Endothelial cell of umbilical vein (primary cell): ENCODE measurements around the gene GFER. TPM values are rescaled to one million over a fixed set of nuclear protein-coding genes. Genes with fewer than 3 reads are reported as not detected.

ENCODE experiments used
- BruUV-seq: library from RNA; stranded (reverse); fragments of 400-500 nt; replicated peaks from 2 replicates; lab custom pipeline; 2021; lab: Mats Ljungman, UMichigan
- CTCF ChIA-PET: fragments of 300-600, 350-600 bp; sonication (Branson Sonifier 250); formaldehyde crosslinking; loops from one replicate; lab custom pipeline; 2021; ENCODE audit warnings: antibody characterized with exemption, inconsistent platforms; lab: Charles Lee
- POLR2A ChIA-PET: fragments of 300-600, 350-600 bp; sonication (Branson Sonifier 250); formaldehyde crosslinking; loops from one replicate; lab custom pipeline; 2021; ENCODE audit warnings: antibody characterized with exemption, inconsistent platforms; lab: Charles Lee
- DNase-seq: peaks from one replicate; pipeline ENCODE4 v3.0.0-alpha.2; 2011; ENCODE audit warnings: low read depth, low spot score
- FAIRE-seq: peaks from 2 replicates; lab custom pipeline; 2011; peaks lifted over from hg19 to GRCh38; lab: Jason Lieb, UNC
- H2AFZ ChIP-seq: 2 replicates; pipeline ENCODE4 v1.6.0; 2012; ENCODE audit warnings: low read depth, low read length, control low read depth, inconsistent platforms
- H3K27ac ChIP-seq: 2 replicates; pipeline ENCODE4 v1.5.1; 2011; ENCODE audit warnings: low read depth, mild to moderate bottlenecking, control low read depth, low read length, moderate library complexity; ENCODE audit not compliant: insufficient read depth
- H3K27me3 ChIP-seq, 2 experiments: 2 replicates each; pipeline versions ENCODE4 v1.6.0 to v1.6.1; 2011; ENCODE audit warnings: low read length in 2 of 2, mixed read lengths in 1 of 2; ENCODE audit not compliant: control insufficient read depth in 2 of 2, insufficient read depth in 2 of 2
- H3K36me3 ChIP-seq, 2 experiments: 2 replicates in 1 of 2; 3 replicates in 1 of 2; pipeline ENCODE4 v1.5.1; 2011; ENCODE audit warnings: low read length in 2 of 2, mild to moderate bottlenecking in 1 of 2, moderate library complexity in 1 of 2; ENCODE audit not compliant: control insufficient read depth in 2 of 2, insufficient read depth in 2 of 2; ENCODE audit errors: extremely low read depth in 1 of 2
- H3K4me1 ChIP-seq: 3 replicates; pipeline ENCODE4 v1.5.1; 2011; ENCODE audit warnings: mild to moderate bottlenecking, low read length; ENCODE audit not compliant: control insufficient read depth, insufficient read depth; ENCODE audit errors: extremely low read depth
- H3K4me2 ChIP-seq: 2 replicates; pipeline ENCODE4 v1.6.1; 2011; ENCODE audit warnings: low read length, control low read depth, mixed read lengths; ENCODE audit not compliant: insufficient read depth
- H3K4me3 ChIP-seq, 3 experiments: fragments of 200-600 bp in 1 of 3; sonication (generic), shearing (Covaris generic) in 1 of 3; replicated peaks in 1 of 3; 2 replicates each; pipeline ENCODE4 v1.5.1; 2011 to 2016; ENCODE audit warnings: control low read depth in 3 of 3, low read length in 3 of 3, mild to moderate bottlenecking in 2 of 3, inconsistent platforms in 1 of 3, low read depth in 1 of 3, moderate library complexity in 1 of 3; ENCODE audit not compliant: insufficient read depth in 1 of 3
- H3K79me2 ChIP-seq: 2 replicates; pipeline ENCODE4 v1.6.0; 2012; ENCODE audit warnings: low read length, inconsistent platforms; ENCODE audit not compliant: control insufficient read depth, insufficient read depth
- H3K9ac ChIP-seq: replicated peaks from 2 replicates; pipeline ENCODE3; 2011; ENCODE audit warnings: low read length, control low read depth; ENCODE audit not compliant: insufficient read depth; ENCODE audit errors: extremely low read depth
- H3K9me1 ChIP-seq: replicated peaks from 3 replicates; pipeline ENCODE4 v1.6.0; 2011; ENCODE audit warnings: mild to moderate bottlenecking, low read length; ENCODE audit not compliant: control insufficient read depth, insufficient read depth; ENCODE audit errors: extremely low read depth
- H3K9me3 ChIP-seq: replicated peaks from 2 replicates; pipeline ENCODE4 v1.5.1; 2012; ENCODE audit warnings: low read length, inconsistent platforms; ENCODE audit not compliant: control insufficient read depth, insufficient read depth
- H4K20me1 ChIP-seq: replicated peaks from 2 replicates; pipeline ENCODE3; 2011; ENCODE audit warnings: mild to moderate bottlenecking, low read length; ENCODE audit not compliant: control insufficient read depth, insufficient read depth; ENCODE audit errors: extremely low read depth
- GATA2 ChIP-seq: IDR thresholded peaks from 2 replicates; pipeline ENCODE4 v1.7.0; 2011; ENCODE audit warnings: low read depth, mild to moderate bottlenecking, moderate library complexity, mixed read lengths, low read length; ENCODE audit not compliant: insufficient read length, insufficient read depth
- MYC ChIP-seq: IDR thresholded peaks from one replicate; pipeline ENCODE4 v1.6.1; 2011; ENCODE audit warnings: mild to moderate bottlenecking, low read depth, low read length
- POLR2A ChIP-seq: IDR thresholded peaks from 2 replicates; pipeline ENCODE4 v1.6.1; 2012; ENCODE audit warnings: low read depth, mild to moderate bottlenecking, control low read depth, low read length
- dilution Hi-C: fragments of 300-500 bp; cut with MboI; formaldehyde crosslinking; loops from one replicate; pipeline ENCODE4 v1.15.0; 2019; ENCODE audit warnings: low sequenced_read_pairs; ENCODE audit not compliant: extremely low pct_ligation_motif_present
- intact Hi-C: fragments of 100-400 bp; cut with micrococcal nuclease; formaldehyde crosslinking; loops from one replicate; pipeline ENCODE4 v1.10.0; 2022
- polyA plus RNA-seq, 4 experiments: library from polyadenylated mRNA; depleted of rRNA in 3 of 4; stranded (reverse) in 3 of 4; unstranded in 1 of 4; fragments of >200 nt; gene quantifications; 2 replicates each; pipeline versions ENCODE4 v1.2.1 to v1.2.3, GENCODE V29; 2011 to 2012; ENCODE audit warnings: missing spikeins in 1 of 4
- total RNA-seq: library from RNA; stranded (reverse); gene quantifications from 2 replicates; pipeline ENCODE4 v1.2.3, GENCODE V29; 2021
- TF ChIP-seq, protein P1 (sequence below), 2 donors: IDR thresholded peaks; 1 replicate in 1 of 2; 2 replicates in 1 of 2; pipeline ENCODE4 v1.5.1; 2011; ENCODE audit warnings: low read length in 2 of 2, mild to moderate bottlenecking in 2 of 2, moderate library complexity in 2 of 2, control low read depth in 1 of 2, inconsistent platforms in 1 of 2, low read depth in 1 of 2; ENCODE audit not compliant: insufficient read depth in 1 of 2; ENCODE audit errors: extremely low read depth in 1 of 2

The GFER gene
- total and polyA plus RNA-seq, 2 donors (not counting 3 experiments of a cell fraction or from before 2014, with no cell fraction given), result 13.7 to 29.9 TPM

GRCh38 chr16:1968146-1968953, 15.6 kb upstream of the GFER start:
- Histone ChIP-seq H3K36me3 (peaks cover 0 to 3% of the 10 kb centered on the region in 2 experiments), H3K4me2 (no peak overlapping the region), H4K20me1 (no peaks in the 10 kb centered on the region), H3K9ac (no peak overlapping the region), H3K9me1 (no peaks in the 10 kb centered on the region), H2AFZ (no peak overlapping the region), H3K79me2 (peaks cover 36% of the 10 kb centered on the region), H3K4me3 (no peak overlapping the region), H3K9me3 (no peaks in the 10 kb centered on the region), H3K27me3 (no peaks in the 10 kb centered on the region), H3K4me1 (peaks cover 18% of the 10 kb centered on the region), H3K27ac (no peak overlapping the region)
- CTCF ChIA-PET, result no interaction called here
- TF ChIP-seq MYC, result no peak
- no peak for TF ChIP-seq GATA2
- TF ChIP-seq POLR2A, result no peak
- TF ChIP-seq, protein P1, sequence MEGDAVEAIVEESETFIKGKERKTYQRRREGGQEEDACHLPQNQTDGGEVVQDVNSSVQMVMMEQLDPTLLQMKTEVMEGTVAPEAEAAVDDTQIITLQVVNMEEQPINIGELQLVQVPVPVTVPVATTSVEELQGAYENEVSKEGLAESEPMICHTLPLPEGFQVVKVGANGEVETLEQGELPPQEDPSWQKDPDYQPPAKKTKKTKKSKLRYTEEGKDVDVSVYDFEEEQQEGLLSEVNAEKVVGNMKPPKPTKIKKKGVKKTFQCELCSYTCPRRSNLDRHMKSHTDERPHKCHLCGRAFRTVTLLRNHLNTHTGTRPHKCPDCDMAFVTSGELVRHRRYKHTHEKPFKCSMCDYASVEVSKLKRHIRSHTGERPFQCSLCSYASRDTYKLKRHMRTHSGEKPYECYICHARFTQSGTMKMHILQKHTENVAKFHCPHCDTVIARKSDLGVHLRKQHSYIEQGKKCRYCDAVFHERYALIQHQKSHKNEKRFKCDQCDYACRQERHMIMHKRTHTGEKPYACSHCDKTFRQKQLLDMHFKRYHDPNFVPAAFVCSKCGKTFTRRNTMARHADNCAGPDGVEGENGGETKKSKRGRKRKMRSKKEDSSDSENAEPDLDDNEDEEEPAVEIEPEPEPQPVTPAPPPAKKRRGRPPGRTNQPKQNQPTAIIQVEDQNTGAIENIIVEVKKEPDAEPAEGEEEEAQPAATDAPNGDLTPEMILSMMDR (IDR thresholded peaks at IDR 0.05; ENCODE audit: extremely low read depth in 1 of 2, insufficient read depth in 1 of 2, low read depth in 1 of 2, low read length in 2 of 2), result no peak
- no TSS peak for BruUV-seq
- no peak for FAIRE-seq
- dilution Hi-C loops (no loop called here), intact Hi-C loops (no loop called here)
- DNase-seq, result no peak
- POLR2A ChIA-PET, result no interaction called here
